Astrocyte (in vitro differentiated cells and primary cell): ENCODE results near the gene MAGT1. TPM values are rescaled to one million over a fixed set of nuclear protein-coding genes. Genes with fewer than 3 reads are reported as not detected.
A peak's percentile ranks its signal among the peaks of the same experiment; 100 is the strongest.
"Not testable (repeated sequence)": the region's sequence is repeated elsewhere in the genome, so short reads cannot be mapped to it uniquely, and the experiment has no call there.

Source experiments
- DNase-seq: peaks from one replicate; pipeline ENCODE4 v3.0.0-alpha.2; 2010; ENCODE audit warnings: low read depth
- FAIRE-seq: peaks from 2 replicates; lab custom pipeline; 2011; peaks lifted over from hg19 to GRCh38; lab: Jason Lieb, UNC
- H2AFZ ChIP-seq: 2 replicates; pipeline ENCODE4 v1.6.0; 2012; ENCODE audit warnings: low read depth, low read length, inconsistent platforms
- H3K27ac ChIP-seq: 2 replicates; pipeline ENCODE4 v1.5.1; 2011; ENCODE audit warnings: low read depth, low read length, inconsistent platforms
- H3K27me3 ChIP-seq: 2 replicates; pipeline ENCODE4 v1.6.0; 2011; ENCODE audit warnings: low read length, inconsistent platforms; ENCODE audit not compliant: insufficient read depth
- H3K36me3 ChIP-seq: 2 replicates; pipeline ENCODE4 v1.5.1; 2011; ENCODE audit warnings: low read length, inconsistent platforms; ENCODE audit not compliant: insufficient read depth
- H3K4me1 ChIP-seq: 2 replicates; pipeline ENCODE4 v1.5.1; 2011; ENCODE audit warnings: low read length, inconsistent platforms; ENCODE audit not compliant: insufficient read depth
- H3K4me2 ChIP-seq: 2 replicates; pipeline ENCODE4 v1.6.0; 2012; ENCODE audit warnings: low read length, inconsistent platforms
- H3K4me3 ChIP-seq: 2 replicates; pipeline ENCODE4 v1.5.1; 2011; ENCODE audit warnings: low read depth, mild to moderate bottlenecking, low read length, inconsistent platforms; ENCODE audit not compliant: insufficient read depth
- H3K79me2 ChIP-seq: 2 replicates; pipeline ENCODE4 v1.6.0; 2012; ENCODE audit warnings: mild to moderate bottlenecking, low read length, inconsistent platforms; ENCODE audit not compliant: insufficient read depth
- H3K9ac ChIP-seq: 2 replicates; pipeline ENCODE4 v1.6.0; 2012; ENCODE audit warnings: mild to moderate bottlenecking, low read length, inconsistent platforms
- H3K9me3 ChIP-seq: 2 replicates; pipeline ENCODE4 v1.5.1; 2012; ENCODE audit warnings: low read depth, mild to moderate bottlenecking, low read length, inconsistent platforms; ENCODE audit not compliant: insufficient read depth
- H4K20me1 ChIP-seq: 2 replicates; pipeline ENCODE4 v1.6.0; 2012; ENCODE audit warnings: low read length, inconsistent platforms; ENCODE audit not compliant: insufficient read depth
- H3K27ac Mint-ChIP-seq: one replicate; pipeline ENCODE4 v1.8.0; 2021; ENCODE audit warnings: mild to moderate bottlenecking, mixed read lengths; ENCODE audit not compliant: unreplicated experiment
- H3K27me3 Mint-ChIP-seq: one replicate; pipeline ENCODE4 v1.8.0; 2021; ENCODE audit warnings: low read depth, mixed read lengths; ENCODE audit not compliant: unreplicated experiment
- H3K36me3 Mint-ChIP-seq: one replicate; pipeline ENCODE4 v1.8.0; 2021; ENCODE audit warnings: low read depth, mixed read lengths; ENCODE audit not compliant: unreplicated experiment
- H3K4me1 Mint-ChIP-seq: one replicate; pipeline ENCODE4 v1.8.0; 2021; ENCODE audit warnings: low read depth, mixed read lengths; ENCODE audit not compliant: unreplicated experiment
- H3K4me3 Mint-ChIP-seq: one replicate; pipeline ENCODE4 v1.8.0; 2021; ENCODE audit warnings: mild to moderate bottlenecking, moderate library complexity, mixed read lengths; ENCODE audit not compliant: unreplicated experiment
- H3K9me3 Mint-ChIP-seq: one replicate; pipeline ENCODE4 v1.8.0; 2021; ENCODE audit warnings: mild to moderate bottlenecking, mixed read lengths; ENCODE audit not compliant: unreplicated experiment
- CTCF ChIP-seq: IDR thresholded peaks from 2 replicates; pipeline ENCODE4 v1.5.1; 2011; ENCODE audit warnings: low read depth, mild to moderate bottlenecking, inconsistent platforms, low read length, moderate library complexity; ENCODE audit not compliant: insufficient read depth
- EZH2 ChIP-seq: IDR thresholded peaks from 2 replicates; pipeline ENCODE4 v1.6.1; 2012; ENCODE audit warnings: mild to moderate bottlenecking, low read length, inconsistent platforms; ENCODE audit not compliant: insufficient read depth
- total RNA-seq: library from RNA; stranded (reverse); gene quantifications from 2 replicates; pipeline ENCODE4 v1.2.1, GENCODE V29; 2021

MAGT1 gene
- total RNA-seq, 1 donor from 2014 or later = 84.3 TPM

GRCh38 chrX:77922787-77923186 is 27.6 kb upstream of the MAGT1 start:
- H3K27ac Mint-ChIP-seq = no peak overlapping the region
- no peak overlapping the region for H3K9ac ChIP-seq
- no peak overlapping the region for H3K4me3 Mint-ChIP-seq
- TF ChIP-seq EZH2 = no peak
- no peak for TF ChIP-seq CTCF
- H3K4me1 Mint-ChIP-seq = no peaks in the 10 kb centered on the region
- H3K9me3 ChIP-seq = no peaks in the 10 kb centered on the region
- H3K4me1 ChIP-seq = no peaks in the 10 kb centered on the region
- H3K27ac ChIP-seq = no peak overlapping the region
- no peak for FAIRE-seq
- no peaks in the 10 kb centered on the region for H3K27me3 Mint-ChIP-seq
- H4K20me1 ChIP-seq = no peaks in the 10 kb centered on the region
- no peak overlapping the region for H3K4me2 ChIP-seq
- no peaks in the 10 kb centered on the region for H3K27me3 ChIP-seq
- H3K79me2 ChIP-seq = no peaks in the 10 kb centered on the region
- H3K9me3 Mint-ChIP-seq = no peaks in the 10 kb centered on the region
- no peak overlapping the region for H2AFZ ChIP-seq
- no peak overlapping the region for H3K4me3 ChIP-seq
- no peak for DNase-seq
- H3K36me3 Mint-ChIP-seq = no peaks in the 10 kb centered on the region
- no peaks in the 10 kb centered on the region for H3K36me3 ChIP-seq

DNA sequence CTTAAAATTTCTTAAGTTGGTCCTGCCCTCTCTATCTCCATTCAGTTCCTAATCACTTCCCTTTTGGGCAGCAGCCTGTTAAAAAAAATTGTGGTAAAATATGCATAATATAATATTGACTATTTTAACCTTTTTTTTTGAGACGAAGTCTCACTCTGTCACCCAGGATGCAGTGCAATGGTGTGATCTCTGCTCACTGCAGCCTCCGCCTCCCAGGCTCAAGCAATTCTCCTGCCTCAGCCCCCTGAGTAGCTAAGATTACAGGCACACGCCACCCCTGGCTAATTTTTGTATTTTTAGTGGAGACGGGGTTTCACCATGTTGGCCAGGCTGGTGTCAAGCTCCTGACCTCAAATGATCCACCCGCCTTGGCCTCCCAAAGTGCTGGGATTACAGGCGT is 24.1 kb upstream of the MAGT1 start:
- H3K27me3 ChIP-seq, H3K9me3 Mint-ChIP-seq, H3K4me3 Mint-ChIP-seq, H3K4me1 Mint-ChIP-seq, H3K4me3 ChIP-seq, H3K79me2 ChIP-seq, H3K36me3 ChIP-seq, H3K4me1 ChIP-seq, H3K9me3 ChIP-seq, H3K27ac ChIP-seq, H3K4me2 ChIP-seq, H3K9ac ChIP-seq, DNase-seq, H3K27me3 Mint-ChIP-seq, H3K36me3 Mint-ChIP-seq, FAIRE-seq, H4K20me1 ChIP-seq, H2AFZ ChIP-seq, H3K27ac Mint-ChIP-seq: not testable (repeated sequence)

GRCh38 chrX:77918568-77918967 is 23.3 kb upstream of the MAGT1 start:
- FAIRE-seq (peak; percentile 17), DNase-seq (peak; percentile 31)
- H3K9me3 Mint-ChIP-seq = no peaks in the 10 kb centered on the region
- H3K4me3 Mint-ChIP-seq = no peak overlapping the region
- H3K4me1 Mint-ChIP-seq = no peaks in the 10 kb centered on the region
- no peak overlapping the region for H3K4me2 ChIP-seq
- no peak overlapping the region for H2AFZ ChIP-seq
- no peaks in the 10 kb centered on the region for H3K36me3 ChIP-seq
- TF ChIP-seq EZH2 (no peak), CTCF (no peak)
- H3K79me2 ChIP-seq = peaks cover 6% of the 10 kb centered on the region
- H3K9me3 ChIP-seq = no peaks in the 10 kb centered on the region
- no peak overlapping the region for H3K27ac ChIP-seq
- H4K20me1 ChIP-seq = no peaks in the 10 kb centered on the region
- no peaks in the 10 kb centered on the region for H3K27me3 ChIP-seq
- H3K27me3 Mint-ChIP-seq = no peaks in the 10 kb centered on the region
- no peak overlapping the region for H3K4me3 ChIP-seq
- no peak overlapping the region for H3K9ac ChIP-seq
- no peak overlapping the region for H3K27ac Mint-ChIP-seq
- no peaks in the 10 kb centered on the region for H3K36me3 Mint-ChIP-seq
- H3K4me1 ChIP-seq = no peaks in the 10 kb centered on the region
